K562 (cell line): ENCODE measurements around the gene SUFU. TPM values are rescaled to one million over a fixed set of nuclear protein-coding genes. Genes with fewer than 3 reads are reported as not detected.

Experiments
- HMBOX1 ChIP-seq: sonication (generic); IDR thresholded peaks from 2 replicates; pipeline ENCODE4 v1.6.1; 2016
- KLF16 ChIP-seq: IDR thresholded peaks from 2 replicates; pipeline ENCODE4 v1.6.1; 2016; ENCODE audit warnings: antibody characterized with exemption
- POLR2H ChIP-seq: IDR thresholded peaks from 2 replicates; pipeline ENCODE4 v1.6.1; 2016; ENCODE audit warnings: missing genetic modification characterization, low read depth, mild to moderate bottlenecking, control low read depth, missing compliant biosample characterization, moderate library complexity
- ZNF407 ChIP-seq: fragments of 450-650 bp; IDR thresholded peaks from 2 replicates; pipeline ENCODE4 v1.6.1; 2016; ENCODE audit warnings: low read depth
- polyA plus RNA-seq, 8 experiments: library from polyadenylated mRNA; depleted of rRNA in 4 of 8; stranded (reverse) in 5 of 8; unstranded in 3 of 8; fragments of >200 nt; fragmentation: Nextera tagmentation in 2 of 8; fragmentation: Illumina TruSeq in 1 of 8; extraction: Ambion mirVana in 2 of 8; extraction: Trizol in 1 of 8; gene quantifications; 2 replicates each; pipeline versions ENCODE4 v1.2.1 to v1.2.3, GENCODE V29; 2011 to 2014; ENCODE audit warnings: inconsistent platforms in 1 of 8, missing spikeins in 1 of 8
- total RNA-seq, 7 experiments: library from RNA; depleted of rRNA in 6 of 7; stranded (reverse); fragments of >200 nt in 6 of 7; fragmentation: Illumina TruSeq in 2 of 7; extraction: Trizol in 2 of 7; gene quantifications; 2 replicates each; pipeline versions ENCODE4 v1.2.1 to v1.2.3, GENCODE V29; 2011 to 2021; ENCODE audit warnings: low replicate concordance in 1 of 7

Gene SUFU
- total and polyA plus RNA-seq, 9 of the 15 experiments (the other 6 are each of a cell fraction or from before 2014, with no cell fraction given), result 0.59 to 6.3 (median 0.82) TPM

DNA sequence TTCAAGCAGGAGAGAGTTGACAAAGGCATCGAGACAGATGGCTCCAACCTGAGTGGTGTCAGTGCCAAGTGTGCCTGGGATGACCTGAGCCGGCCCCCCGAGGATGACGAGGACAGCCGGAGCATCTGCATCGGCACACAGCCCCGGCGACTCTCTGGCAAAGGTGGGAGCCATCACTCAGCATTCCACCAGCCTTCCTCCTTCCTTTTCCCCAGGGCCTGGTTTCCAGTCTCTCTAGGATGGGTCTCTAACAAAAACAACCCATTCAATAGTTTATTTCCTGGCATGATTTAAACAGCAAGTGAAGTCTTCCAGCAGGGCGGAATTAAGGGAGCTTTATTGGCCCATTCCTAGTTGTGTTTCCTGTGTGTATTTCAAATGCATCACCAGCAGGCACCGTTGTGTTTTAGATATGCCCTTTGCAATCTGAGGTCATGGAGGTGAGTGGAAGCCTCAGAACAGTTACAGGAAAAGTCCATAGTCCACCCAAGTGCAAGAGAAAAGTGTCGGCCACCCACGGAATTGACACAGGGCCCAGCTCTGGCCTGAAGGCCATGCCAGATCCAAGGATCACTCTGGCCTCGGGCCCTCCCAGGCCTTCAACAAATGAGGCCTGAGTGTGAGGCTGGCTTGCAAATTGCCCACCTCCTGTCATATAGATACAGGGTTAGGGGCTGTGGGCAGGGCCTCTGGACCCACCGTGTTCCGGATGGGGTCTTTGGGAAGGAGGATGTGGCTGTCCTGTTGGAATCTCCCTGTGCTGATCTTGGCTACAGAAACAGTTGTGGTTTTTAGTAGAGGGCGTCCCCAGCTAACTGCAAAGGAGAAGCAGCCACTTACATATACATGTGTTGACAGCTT is 93.6 kb downstream of the SUFU start (continued):
- TF ChIP-seq KLF16 (no peak), HMBOX1 (no peak), ZNF407 (no peak), POLR2H (tag) (no peak)
